ENCODE results near the gene CXCL5. TPM values are rescaled to one million over a fixed set of nuclear protein-coding genes. Genes with fewer than 3 reads are reported as not detected.

The CXCL5 gene
- total and polyA plus RNA-seq, 2 of the 4 experiments (the other 2 are of a cell fraction) = 0.14 TPM; not detected in 1

- Histone ChIP-seq H3K9ac (ENCODE audit: low read depth, low read length) (no peak overlapping the region), H2AFZ (replicated peaks; ENCODE audit: low read length, poor library complexity) (no peak overlapping the region), H4K91ac (ENCODE audit: insufficient read depth, low read depth, low read length) (no peak overlapping the region), H3K56ac (ENCODE audit: extremely low read depth, insufficient read depth, low read length) (no peak overlapping the region), H2BK5ac (ENCODE audit: low read depth, low read length, poor library complexity, severe bottlenecking) (no peak overlapping the region), H4K8ac (ENCODE audit: low read depth in 2 of 2, low read length in 2 of 2) (no peak overlapping the region), H3K23ac (ENCODE audit: low read depth, low read length) (no peak overlapping the region), H3K27ac (ENCODE audit: insufficient read depth, low read length) (no peak overlapping the region), H4K20me1 (ENCODE audit: insufficient read depth, low read length) (no peaks in the 10 kb centered on the region), H2AK5ac (ENCODE audit: low read depth, low read length) (no peak overlapping the region), H3K79me1 (ENCODE audit: low read depth in 1 of 2, low read length in 2 of 2) (no peaks in the 10 kb centered on the region; a peak in 1 of 4 replicates), H3K4me2 (ENCODE audit: low read depth, low read length) (no peak overlapping the region), H3K27me3 (ENCODE audit: control insufficient read depth, insufficient read depth, low read length) (no peaks in the 10 kb centered on the region), H3K14ac (replicated peaks; ENCODE audit: low read depth, low read length) (no peak overlapping the region), H3K9me1 (ENCODE audit: insufficient read depth, low read length) (no peaks in the 10 kb centered on the region), H2BK15ac (ENCODE audit: low read depth, low read length) (no peak overlapping the region), H2BK120ac (ENCODE audit: low read depth, low read length) (no peak overlapping the region), H3K18ac (ENCODE audit: low read depth, low read length) (no peak overlapping the region), H3K4me1 (ENCODE audit: control insufficient read depth, insufficient read depth, low read length) (peaks cover 2% of the 10 kb centered on the region), H3K4me3 (ENCODE audit: insufficient read depth, low read depth, low read length) (no peak overlapping the region), H3K36me3 (ENCODE audit: control insufficient read depth, insufficient read depth, low read length) (no peaks in the 10 kb centered on the region), H4K5ac (ENCODE audit: low read depth, low read length) (no peak overlapping the region), H2BK20ac (ENCODE audit: low read depth, low read length) (no peak overlapping the region), H2AK9ac (replicated peaks; ENCODE audit: low read depth, low read length, poor library complexity) (no peak overlapping the region), H3K9me3 (ENCODE audit: control insufficient read depth, insufficient read depth, low read length) (no peaks in the 10 kb centered on the region), H3K4ac (ENCODE audit: low read depth, low read length) (no peak overlapping the region)
- intact Hi-C loops (cut with micrococcal nuclease) = no loop called here
- TF ChIP-seq FOS (IDR thresholded peaks at IDR 0.05; ENCODE audit: low read depth, low read length) = no peak
- TF ChIP-seq MAZ (IDR thresholded peaks at IDR 0.05; ENCODE audit: borderline replicate concordance, low read depth, low read length) = no peak
- TF ChIP-seq RFX5 (IDR thresholded peaks at IDR 0.05; ENCODE audit: low read depth, low read length) = no peak
- TF ChIP-seq MXI1 (IDR thresholded peaks at IDR 0.05; ENCODE audit: borderline replicate concordance, low read depth, low read length) = no peak
- TF ChIP-seq USF2 (IDR thresholded peaks at IDR 0.05; ENCODE audit: low read depth, low read length) = no peak
- no peak for TF ChIP-seq ELK1 (IDR thresholded peaks at IDR 0.05; ENCODE audit: borderline replicate concordance, low read depth, low read length)
- TF ChIP-seq SMC3 (IDR thresholded peaks at IDR 0.05; ENCODE audit: low read depth, low read length) = no peak
- no peak for TF ChIP-seq RAD21 (IDR thresholded peaks at IDR 0.05; ENCODE audit: low read length)
- TF ChIP-seq MAFK (IDR thresholded peaks at IDR 0.05; ENCODE audit: low read depth, low read length) = no peak
- no peak for TF ChIP-seq NFE2L2 (IDR thresholded peaks at IDR 0.05; ENCODE audit: low read depth, low read length)
- POLR2A ChIA-PET (ENCODE audit: unreplicated experiment) = no interaction called here
- CTCF ChIA-PET = no interaction called here
- no peak for ATAC-seq (ENCODE audit: low read depth)
- BruUV-seq (replicated peaks) = no TSS peak
- WGBS, 2 experiments (ENCODE audit: extremely low coverage in 2 of 2, insufficient read length in 1 of 2) = no CpG with 5 or more reads among the region's 1 CpG
- no peak for DNase-seq
- dilution Hi-C loops (cut with HindIII; ENCODE audit: low sequenced_read_pairs, unreplicated experiment) = no loop called here
- in situ Hi-C loops (cut with MboI; ENCODE audit: low sequenced_read_pairs) = no loop called here
Observed at GRCh38 chr4:74041418-74041817, 42.9 kb upstream of the CXCL5 start.
